Muscle layer of colon (tissue), 2 donors: ENCODE data around the gene FCGR3A.
"Not testable (repeated sequence)": the region's sequence is repeated elsewhere in the genome, so short reads cannot be mapped to it uniquely, and the experiment has no call there.

ENCODE experiments used
- H3K27ac ChIP-seq: one replicate; pipeline ENCODE4 v1.7.0; 2013; ENCODE audit warnings: low read depth, mild to moderate bottlenecking, low read length, moderate library complexity
- H3K27me3 ChIP-seq, 2 donors: one replicate each; pipeline ENCODE4 v1.7.0; 2013; ENCODE audit warnings: low read length in 2 of 2, mild to moderate bottlenecking in 2 of 2; ENCODE audit not compliant: insufficient read depth in 2 of 2, control insufficient read depth in 1 of 2
- H3K36me3 ChIP-seq: one replicate; pipeline ENCODE4 v1.7.0; 2013; ENCODE audit warnings: mild to moderate bottlenecking, low read length; ENCODE audit not compliant: insufficient read depth
- H3K4me1 ChIP-seq: one replicate; pipeline ENCODE4 v1.7.0; 2013; ENCODE audit warnings: mild to moderate bottlenecking, low read length; ENCODE audit not compliant: insufficient read depth
- H3K4me3 ChIP-seq, 2 donors: one replicate each; pipeline ENCODE4 v1.7.0; 2013; ENCODE audit warnings: low read length in 2 of 2, low read depth in 1 of 2, mild to moderate bottlenecking in 1 of 2, moderate library complexity in 1 of 2
- H3K9ac ChIP-seq: one replicate; pipeline ENCODE4 v1.7.0; 2013; ENCODE audit warnings: low read length
- H3K9me3 ChIP-seq: one replicate; pipeline ENCODE4 v1.7.0; 2013; ENCODE audit warnings: mild to moderate bottlenecking, low read length
- donor health status: abdominal sarcoma.
- donor health status: Adenocarcinoma of cecum.

Gene FCGR3A

GRCh38 chr1:161554340-161554739 is 4.7 kb upstream of the FCGR3A start:
- not testable (repeated sequence) for H3K9me3 ChIP-seq, H3K27ac ChIP-seq

GRCh38 chr1:161553631-161554030 is 4.0 kb upstream of the FCGR3A start:
- not testable (repeated sequence) for H3K27me3 ChIP-seq, H3K9me3 ChIP-seq, H3K27ac ChIP-seq, H3K4me3 ChIP-seq, H3K4me1 ChIP-seq, H3K9ac ChIP-seq, H3K36me3 ChIP-seq

More at GRCh38 chr1:161554340-161554739, 4.7 kb upstream of the FCGR3A start:
- not testable (repeated sequence) for H3K9ac ChIP-seq, H3K4me1 ChIP-seq, H3K36me3 ChIP-seq, H3K27me3 ChIP-seq, H3K4me3 ChIP-seq

DNA sequence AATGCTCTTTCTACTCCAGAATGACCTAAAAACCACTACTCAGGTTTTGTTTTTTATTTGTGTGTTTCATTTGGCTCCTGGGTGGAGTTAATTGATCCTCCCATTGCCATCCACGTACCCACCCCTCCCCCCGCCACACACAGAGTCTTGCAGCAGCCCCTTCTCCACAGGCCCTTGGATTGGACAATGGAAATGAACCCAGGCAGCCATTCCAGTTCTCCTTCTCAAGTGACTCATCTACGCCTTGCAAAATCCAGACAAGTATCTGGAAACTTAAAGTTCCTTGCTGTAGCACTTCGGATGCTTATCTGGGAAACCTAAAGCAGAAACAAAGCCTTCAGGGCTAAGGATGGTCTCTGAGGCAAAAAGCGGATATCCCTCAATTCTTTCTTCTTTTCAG is 1.3 kb upstream of the FCGR3A start:
- H3K27ac ChIP-seq, H3K36me3 ChIP-seq, H3K27me3 ChIP-seq, H3K9ac ChIP-seq, H3K9me3 ChIP-seq, H3K4me3 ChIP-seq, H3K4me1 ChIP-seq: not testable (repeated sequence)

DNA sequence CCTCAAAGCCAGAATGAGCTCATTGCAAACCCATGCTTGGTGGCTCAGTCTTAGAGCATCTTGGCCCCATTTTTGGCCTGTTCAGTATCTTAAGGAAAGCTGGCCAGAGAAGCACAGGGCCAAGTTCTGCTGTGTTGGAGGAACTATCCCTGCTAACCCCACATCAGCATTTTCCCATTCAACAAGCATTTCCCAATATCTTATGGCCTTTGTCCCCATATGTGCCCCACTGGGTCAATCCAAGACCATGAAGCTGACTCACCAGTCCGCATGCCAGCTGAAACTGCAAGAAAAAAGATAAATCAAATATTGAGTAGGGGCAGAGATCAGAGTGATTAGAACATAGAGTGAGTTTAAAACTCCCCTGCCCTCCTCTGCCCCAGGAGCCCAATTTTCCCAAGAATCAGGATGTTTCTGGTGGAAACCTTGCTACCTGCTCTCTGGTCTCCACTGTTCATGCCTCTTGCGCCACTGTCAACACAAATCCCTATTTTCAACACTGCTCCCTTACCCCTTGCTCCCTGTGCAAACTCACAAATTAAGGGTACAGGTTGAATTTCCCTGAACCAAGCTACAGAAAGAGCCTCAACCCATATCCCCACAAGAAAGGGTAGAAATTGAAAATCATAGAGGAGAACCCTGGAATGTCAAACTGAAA is 740 bp downstream of the FCGR3A start:
- not testable (repeated sequence) for H3K36me3 ChIP-seq, H3K27me3 ChIP-seq, H3K9me3 ChIP-seq, H3K4me3 ChIP-seq, H3K4me1 ChIP-seq, H3K9ac ChIP-seq, H3K27ac ChIP-seq

- H3K9me3 ChIP-seq, H3K4me1 ChIP-seq, H3K36me3 ChIP-seq, H3K27ac ChIP-seq, H3K4me3 ChIP-seq, H3K27me3 ChIP-seq, H3K9ac ChIP-seq: not testable (repeated sequence)
Observed at GRCh38 chr1:161547995-161548741, 1.4 kb downstream of the FCGR3A start.

DNA sequence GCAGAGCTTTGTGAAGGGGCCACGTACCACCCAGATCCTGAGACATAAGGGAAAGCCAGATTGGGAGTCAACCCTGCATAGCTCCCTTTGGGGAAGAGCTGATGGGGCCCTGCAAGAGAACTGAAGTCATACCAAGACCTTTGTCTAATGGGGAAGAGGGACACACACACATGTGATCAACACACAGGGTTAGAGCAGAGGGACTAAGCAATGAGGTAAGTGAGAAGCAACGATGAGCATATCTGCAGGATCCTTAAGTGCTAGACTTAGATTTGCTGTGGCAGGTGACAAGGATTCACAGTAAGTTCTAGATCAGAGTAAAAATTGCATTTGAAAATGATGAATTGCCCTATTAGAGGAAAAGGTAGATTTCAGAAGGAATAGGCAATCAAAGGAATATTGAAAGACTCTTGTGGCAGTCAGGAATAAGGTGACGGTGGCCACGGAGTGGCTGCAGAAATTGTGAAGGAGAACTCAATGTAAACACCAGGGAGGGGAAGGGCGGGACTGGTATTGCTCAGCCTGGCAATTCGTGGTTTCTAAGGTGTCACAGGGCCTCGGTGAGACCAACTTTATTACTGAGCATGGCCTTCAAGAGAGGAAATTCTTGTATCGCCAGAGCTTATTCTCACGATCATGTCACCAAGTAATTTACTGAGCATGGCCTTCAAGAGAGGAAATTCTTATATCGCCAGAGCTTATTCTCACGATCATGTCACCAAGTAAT is 4.5 kb downstream of the FCGR3A start:
- H3K4me3 ChIP-seq, H3K9me3 ChIP-seq, H3K27me3 ChIP-seq, H3K4me1 ChIP-seq, H3K27ac ChIP-seq, H3K9ac ChIP-seq, H3K36me3 ChIP-seq: not testable (repeated sequence)

DNA sequence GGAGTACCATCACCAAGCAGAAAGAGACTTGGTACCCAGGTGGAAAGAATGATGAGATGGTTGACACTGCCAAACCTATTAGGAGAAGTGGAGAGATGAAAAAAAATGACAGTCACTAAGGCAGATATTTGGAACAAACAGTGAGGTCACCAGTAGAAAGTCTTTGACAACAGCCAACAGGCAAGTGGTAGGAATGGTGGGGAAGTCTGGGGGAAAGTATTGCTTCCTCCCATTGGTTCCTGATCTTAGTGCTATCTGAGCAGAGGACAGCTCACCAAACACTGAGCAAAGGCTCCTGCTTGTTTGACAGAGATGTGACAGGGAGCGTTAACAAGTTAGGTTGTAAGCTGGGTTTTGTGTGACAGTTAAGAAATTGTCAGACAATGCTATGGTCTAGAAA is 6.5 kb downstream of the FCGR3A start:
- not testable (repeated sequence) for H3K4me3 ChIP-seq, H3K9me3 ChIP-seq, H3K36me3 ChIP-seq, H3K27me3 ChIP-seq, H3K4me1 ChIP-seq, H3K27ac ChIP-seq, H3K9ac ChIP-seq

- H3K27me3 ChIP-seq, H3K36me3 ChIP-seq, H3K9ac ChIP-seq, H3K9me3 ChIP-seq, H3K4me1 ChIP-seq, H3K27ac ChIP-seq, H3K4me3 ChIP-seq: not testable (repeated sequence)
Observed at GRCh38 chr1:161542091-161542559, 7.5 kb downstream of the FCGR3A start.

DNA sequence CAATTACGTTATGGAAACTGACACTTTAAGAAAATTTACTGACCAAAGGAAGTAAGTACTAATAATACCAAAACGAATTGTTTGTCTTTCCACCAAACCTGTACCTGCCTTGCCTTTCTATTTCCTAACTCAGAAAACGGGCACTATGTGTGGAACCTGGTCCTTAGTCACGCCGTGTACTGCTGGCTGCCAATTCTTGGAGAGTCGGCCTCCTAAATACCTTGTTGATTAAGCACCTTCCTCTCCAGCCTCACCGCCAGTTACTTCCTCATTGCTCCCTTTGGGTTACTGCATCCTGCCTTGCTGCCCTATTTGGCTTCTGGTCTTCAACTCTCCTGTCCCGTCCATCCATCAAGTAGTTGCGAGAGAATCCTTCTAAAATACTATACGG is 9.1 kb downstream of the FCGR3A start:
- Histone ChIP-seq H3K9ac (peak overlapping the region; percentile 65), H3K4me3 (peak overlapping the region; percentile 45 to 94)
- not testable (repeated sequence) for H3K27ac ChIP-seq, H3K9me3 ChIP-seq, H3K4me1 ChIP-seq, H3K36me3 ChIP-seq, H3K27me3 ChIP-seq

DNA sequence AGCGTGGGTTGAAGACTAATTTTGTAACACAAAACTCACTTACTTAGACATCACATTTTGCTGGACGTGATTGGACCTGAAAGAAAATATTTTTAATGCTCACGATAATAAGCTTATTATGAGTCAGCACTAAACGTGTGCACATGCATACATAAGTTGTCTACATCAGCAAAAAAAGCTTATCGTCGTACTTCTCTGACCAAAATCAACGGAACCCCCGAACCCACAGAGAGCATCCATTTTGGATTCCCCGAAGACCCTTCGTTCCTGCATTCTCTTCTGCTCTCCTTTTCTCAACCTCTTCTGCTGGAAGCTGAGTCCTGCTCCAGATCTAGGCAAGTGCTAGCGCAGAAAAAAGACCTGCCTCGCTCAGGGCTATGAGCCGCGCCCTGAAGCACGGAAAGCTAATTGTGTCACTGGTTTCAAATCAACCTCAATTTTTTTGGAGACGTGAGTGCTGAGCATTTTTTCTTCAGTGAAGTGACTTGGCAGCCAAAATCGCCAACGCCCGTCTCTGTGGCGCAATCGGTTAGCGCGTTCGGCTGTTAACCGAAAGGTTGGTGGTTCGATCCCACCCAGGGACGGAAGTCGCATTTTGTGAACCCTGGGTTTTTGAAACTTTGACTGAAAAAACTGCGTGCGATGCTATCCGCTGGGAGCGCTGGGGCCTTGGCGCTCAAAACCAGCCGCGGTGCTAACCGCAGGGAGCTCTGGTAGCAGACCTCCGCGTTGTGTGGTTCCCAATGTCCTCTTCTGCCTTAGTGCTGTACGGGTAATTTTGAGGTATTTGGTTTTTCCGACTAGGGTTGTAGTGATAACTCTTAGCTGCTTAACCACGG is 9.7 kb downstream of the FCGR3A start:
- H3K9me3 ChIP-seq, H3K27ac ChIP-seq, H3K4me1 ChIP-seq, H3K36me3 ChIP-seq, H3K27me3 ChIP-seq: not testable (repeated sequence)
- Histone ChIP-seq H3K9ac (peak overlapping the region; percentile 65), H3K4me3 (peak overlapping the region; percentile 45 to 94)

DNA sequence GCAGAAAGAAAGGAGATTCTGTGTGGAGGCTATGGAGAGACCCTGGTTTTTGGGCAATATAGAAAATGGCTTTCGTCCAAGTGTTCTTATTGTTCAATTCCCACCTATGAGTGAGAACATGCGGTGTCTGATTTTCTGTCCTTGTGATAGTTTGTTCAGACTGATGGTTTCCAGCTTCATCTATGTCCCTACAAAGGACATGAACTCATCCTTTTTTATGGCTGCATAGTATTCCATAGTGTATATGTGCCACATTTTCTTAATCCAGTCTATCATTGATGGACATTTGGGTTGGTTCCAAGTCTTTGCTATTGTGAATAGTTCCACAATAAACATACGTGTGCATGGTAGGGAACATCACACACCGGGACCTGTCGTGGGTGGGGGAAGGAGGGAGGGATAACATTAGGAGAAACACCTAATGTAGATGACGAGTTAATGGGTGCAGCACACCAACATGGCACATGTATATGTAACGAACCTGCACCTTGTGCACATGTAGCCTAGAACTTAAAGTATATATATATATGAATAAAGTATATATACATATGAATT is 10.6 kb downstream of the FCGR3A start:
- not testable (repeated sequence) for H3K9ac ChIP-seq, H3K36me3 ChIP-seq, H3K4me1 ChIP-seq, H3K27me3 ChIP-seq, H3K4me3 ChIP-seq, H3K27ac ChIP-seq, H3K9me3 ChIP-seq
